GM13977 (cell line): ENCODE results near the gene MKRN1.
"Not testable (repeated sequence)": the region's sequence is repeated elsewhere in the genome, so short reads cannot be mapped to it uniquely, and the experiment has no call there.

Experiments used
- DNase-seq: peaks from one replicate; pipeline ENCODE4 v3.0.0; 2012; ENCODE audit warnings: low spot score
- in situ Hi-C: fragments of 300-500 bp; cut with MboI; formaldehyde crosslinking; loops from one replicate; pipeline ENCODE4 v1.12.0; 2022; ENCODE audit warnings: low sequenced_read_pairs, low pct_unique_long_range_greater_than_20kb, mixed read lengths, inconsistent platforms; ENCODE audit not compliant: unreplicated experiment
- TF ChIP-seq, protein P1 (sequence below): IDR thresholded peaks from 2 replicates; pipeline ENCODE4 v1.5.1; 2012; ENCODE audit warnings: mild to moderate bottlenecking, control low read depth; ENCODE audit not compliant: insufficient read depth; ENCODE audit errors: extremely low read depth, missing control alignments

Gene MKRN1

DNA sequence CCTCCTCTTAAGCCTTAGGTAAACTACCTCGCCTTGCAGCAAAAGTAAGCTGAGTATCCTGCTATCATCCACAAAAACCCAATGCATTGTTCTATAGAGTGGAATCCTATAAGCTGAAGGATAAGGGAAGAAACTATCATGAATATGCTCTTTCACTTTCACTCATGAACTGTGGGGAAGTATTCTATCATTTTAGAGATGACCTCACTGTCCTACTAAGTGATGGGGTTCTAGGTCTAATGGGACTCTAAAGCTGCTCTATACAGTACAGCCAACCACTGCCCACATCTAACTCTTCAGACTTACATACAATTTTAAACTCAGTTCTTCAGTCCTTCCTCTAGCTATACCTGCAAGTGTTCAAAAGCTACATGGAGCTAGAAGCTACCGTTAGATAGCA, 16.2 kb downstream of the MKRN1 start:
- no peak for DNase-seq
- TF ChIP-seq, protein P1, sequence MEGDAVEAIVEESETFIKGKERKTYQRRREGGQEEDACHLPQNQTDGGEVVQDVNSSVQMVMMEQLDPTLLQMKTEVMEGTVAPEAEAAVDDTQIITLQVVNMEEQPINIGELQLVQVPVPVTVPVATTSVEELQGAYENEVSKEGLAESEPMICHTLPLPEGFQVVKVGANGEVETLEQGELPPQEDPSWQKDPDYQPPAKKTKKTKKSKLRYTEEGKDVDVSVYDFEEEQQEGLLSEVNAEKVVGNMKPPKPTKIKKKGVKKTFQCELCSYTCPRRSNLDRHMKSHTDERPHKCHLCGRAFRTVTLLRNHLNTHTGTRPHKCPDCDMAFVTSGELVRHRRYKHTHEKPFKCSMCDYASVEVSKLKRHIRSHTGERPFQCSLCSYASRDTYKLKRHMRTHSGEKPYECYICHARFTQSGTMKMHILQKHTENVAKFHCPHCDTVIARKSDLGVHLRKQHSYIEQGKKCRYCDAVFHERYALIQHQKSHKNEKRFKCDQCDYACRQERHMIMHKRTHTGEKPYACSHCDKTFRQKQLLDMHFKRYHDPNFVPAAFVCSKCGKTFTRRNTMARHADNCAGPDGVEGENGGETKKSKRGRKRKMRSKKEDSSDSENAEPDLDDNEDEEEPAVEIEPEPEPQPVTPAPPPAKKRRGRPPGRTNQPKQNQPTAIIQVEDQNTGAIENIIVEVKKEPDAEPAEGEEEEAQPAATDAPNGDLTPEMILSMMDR, result no peak
- in situ Hi-C loops, result no loop called here

DNA sequence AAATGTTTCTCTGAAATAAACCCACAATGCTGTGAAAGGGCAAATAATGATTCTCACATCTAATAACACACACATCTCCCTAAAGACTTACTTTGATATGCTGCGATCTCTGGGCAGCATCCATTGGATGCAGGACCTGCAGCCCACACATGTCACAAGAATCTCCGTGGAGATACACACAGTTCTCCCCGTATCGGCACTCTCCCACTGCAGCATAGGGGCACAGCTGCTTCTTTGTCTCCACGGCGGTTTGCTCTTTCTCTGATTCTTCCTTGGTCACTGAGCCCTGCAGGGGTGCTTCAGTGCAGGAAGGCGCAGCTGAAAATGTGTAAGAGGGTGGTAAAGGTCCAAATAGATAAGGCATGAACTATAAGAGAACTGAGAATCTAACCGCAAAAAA, 20.4 kb downstream of the MKRN1 start:
- TF ChIP-seq, protein P1, result no peak
- in situ Hi-C loops, result no loop called here
- no peak for DNase-seq

DNA sequence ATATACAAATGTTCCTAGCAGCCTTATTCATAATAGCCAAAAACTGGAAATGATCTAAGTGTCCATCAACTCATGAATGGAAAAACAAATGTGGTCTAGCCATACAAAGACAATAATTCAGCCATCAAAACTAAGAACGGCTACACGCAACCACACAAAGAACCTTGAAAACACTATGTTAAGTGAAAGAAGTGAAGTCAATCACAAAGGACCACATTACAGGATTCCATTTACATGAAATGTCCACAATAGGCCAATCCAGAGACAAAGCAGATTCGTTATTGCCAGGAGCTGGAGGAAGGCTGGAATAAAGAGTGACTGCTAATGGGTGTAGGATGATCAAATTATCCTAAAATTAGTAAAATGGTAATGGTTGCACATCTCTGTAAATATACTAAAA, 21.1 kb downstream of the MKRN1 start:
- in situ Hi-C loops, result no loop called here
- TF ChIP-seq, protein P1, result no peak
- no peak for DNase-seq

DNA sequence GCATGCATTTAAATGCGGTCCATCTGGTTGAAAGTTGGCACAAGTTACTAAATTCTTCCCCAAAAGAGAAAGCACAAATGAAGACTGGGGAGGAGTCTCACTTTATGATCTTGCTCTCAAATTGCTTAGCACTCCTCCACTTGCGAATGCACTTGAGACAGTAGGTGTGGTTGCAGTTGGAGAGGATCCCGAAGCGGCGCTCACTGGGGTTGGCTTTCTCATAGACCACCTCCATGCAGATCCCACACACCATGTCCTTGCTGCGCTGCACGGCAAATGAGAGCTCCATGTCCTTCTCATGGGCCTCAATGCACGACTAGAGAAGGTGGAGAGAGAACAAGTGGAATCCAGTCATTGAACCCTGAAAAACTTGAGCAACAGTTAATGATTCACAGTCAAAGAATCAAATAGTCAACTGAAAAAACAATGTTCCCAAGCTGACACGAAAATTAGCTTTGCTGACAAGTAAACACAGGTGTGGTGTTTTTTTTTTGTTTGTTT, 22.7 kb downstream of the MKRN1 start:
- TF ChIP-seq, protein P1, result no peak

DNA sequence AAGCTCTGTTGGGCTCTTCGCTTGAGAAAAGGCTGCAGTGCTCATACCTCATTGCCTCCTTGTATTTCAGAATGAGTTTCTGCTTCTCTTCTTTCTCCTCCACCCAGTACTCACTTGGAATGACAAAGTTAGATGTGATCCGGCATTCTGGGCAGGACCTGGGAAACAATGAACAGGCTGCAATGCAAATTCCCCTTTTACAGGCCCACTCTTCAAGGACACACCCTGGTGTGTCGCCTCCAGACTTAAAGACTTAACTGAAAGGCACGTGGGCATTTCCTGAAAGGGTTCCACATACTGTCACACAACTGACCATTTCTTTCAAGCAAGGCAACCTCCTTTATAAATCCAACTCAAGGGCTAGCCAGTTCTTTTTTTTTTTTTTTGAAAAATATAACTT, 23.6 kb downstream of the MKRN1 start:
- in situ Hi-C loops, result no loop called here
- no peak for DNase-seq
- TF ChIP-seq, protein P1, result no peak

More for the DNA sequence above, 22.7 kb downstream of the MKRN1 start:
- in situ Hi-C loops, result no loop called here
- no peak for DNase-seq

DNA sequence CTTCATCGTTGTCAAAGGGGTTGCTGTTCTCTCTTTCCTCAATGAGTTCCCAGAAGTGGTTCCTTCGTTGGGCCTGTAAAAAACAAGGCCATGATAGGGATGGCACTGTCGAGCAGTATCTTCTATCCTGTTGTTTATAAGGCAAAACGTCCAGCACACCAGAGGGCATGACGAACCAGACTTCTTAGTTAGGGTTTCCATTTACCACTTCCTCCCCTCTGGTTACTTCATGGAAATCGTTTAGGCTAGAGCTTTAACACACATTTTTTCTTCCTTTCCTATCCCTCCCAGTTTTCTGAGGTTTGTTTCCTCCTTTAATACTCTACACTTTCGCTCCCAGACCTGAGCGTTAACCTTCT, 24.7 kb downstream of the MKRN1 start:
- TF ChIP-seq, protein P1, result no peak
- in situ Hi-C loops, result no loop called here
- no peak for DNase-seq

DNA sequence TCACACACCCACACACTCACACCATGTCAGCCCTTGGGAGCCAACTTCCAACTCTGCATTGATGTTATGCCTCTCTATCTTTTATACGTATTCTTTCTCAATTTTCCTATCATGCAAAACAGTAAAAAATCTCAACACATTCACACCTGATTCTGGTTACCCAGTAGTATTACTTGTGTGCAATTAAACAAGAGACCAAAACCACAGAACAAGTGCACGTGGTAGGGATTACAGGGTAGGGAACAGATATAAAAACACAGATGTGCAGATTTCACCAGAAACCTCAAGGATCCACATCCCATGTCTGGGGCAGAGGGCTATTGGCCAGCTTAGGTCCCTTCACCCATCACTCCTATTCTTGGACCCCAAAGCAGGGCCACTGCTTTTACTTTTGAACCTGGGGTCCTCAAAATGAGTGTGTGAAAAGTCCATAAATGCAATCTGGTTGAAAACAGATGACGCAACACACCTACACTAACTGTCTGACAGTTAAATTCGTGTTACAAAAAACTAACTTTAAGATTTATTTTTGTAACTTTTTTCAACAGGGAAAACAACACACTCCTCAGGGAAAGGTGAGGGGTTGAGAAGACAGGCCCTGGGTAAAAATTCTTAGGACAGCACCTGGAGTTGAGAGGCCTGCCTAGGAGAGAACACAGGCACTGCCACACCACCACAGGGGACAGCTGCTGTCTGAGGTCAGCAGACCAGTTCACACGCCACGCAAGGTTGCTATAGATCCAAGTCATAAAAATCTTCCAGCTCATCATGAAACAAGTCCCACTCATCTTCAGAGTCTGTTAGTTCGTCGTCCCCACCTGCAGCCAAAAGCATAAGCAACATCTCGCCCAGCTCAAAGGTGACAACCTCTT, 25.3 kb downstream of the MKRN1 start:
- in situ Hi-C loops, DNase-seq: not testable (repeated sequence)
